ENCODE results near the gene BEST1.

GRCh38 chr11:61975638-61976419, 25.7 kb downstream of the BEST1 start:
- TF ChIP-seq CTCF (IDR thresholded peaks at IDR 0.05; ENCODE audit: low read depth, low read length, poor library complexity, severe bottlenecking): no peak
- no peak for TF ChIP-seq EZH2phosphoT487 (IDR thresholded peaks at IDR 0.05; ENCODE audit: borderline replicate concordance, low read length)

All from DOHH2 (cell line).